GM11168 (cell line): Measurements from ENCODE around the gene UGT8.
"Not testable (repeated sequence)": the region's sequence is repeated elsewhere in the genome, so short reads cannot be mapped to it uniquely, and the experiment has no call there.

Experiments
- in situ Hi-C: fragments of 300-500 bp; cut with MboI; formaldehyde crosslinking; loops from one replicate; pipeline ENCODE4 v1.12.0; 2022; ENCODE audit warnings: low sequenced_read_pairs; ENCODE audit not compliant: unreplicated experiment

The UGT8 gene

GRCh38 chr4:114601304-114602052 lies 2.9 kb downstream of the UGT8 start:
- in situ Hi-C loops: no loop called here

- in situ Hi-C loops: no loop called here
These were observed 4.9 kb downstream of the UGT8 start for GRCh38 chr4:114603497-114603896.

GRCh38 chr4:114606245-114606644 lies 7.6 kb downstream of the UGT8 start:
- in situ Hi-C loops: no loop called here

GRCh38 chr4:114607056-114607455 lies 8.4 kb downstream of the UGT8 start:
- in situ Hi-C loops: no loop called here

- in situ Hi-C loops: no loop called here
These were observed 15.0 kb downstream of the UGT8 start for GRCh38 chr4:114613560-114613959.

GRCh38 chr4:114615435-114615834 lies 16.8 kb downstream of the UGT8 start:
- in situ Hi-C loops: no loop called here

- in situ Hi-C loops: not testable (repeated sequence)
These were observed 17.4 kb downstream of the UGT8 start for GRCh38 chr4:114616036-114616435.

- in situ Hi-C loops: no loop called here
These were observed 27.6 kb downstream of the UGT8 start for GRCh38 chr4:114626196-114626595.

- in situ Hi-C loops: no loop called here
These were observed 37.8 kb downstream of the UGT8 start for GRCh38 chr4:114636192-114636935.

- in situ Hi-C loops: no loop called here
These were observed 43.7 kb downstream of the UGT8 start for GRCh38 chr4:114642173-114642780.

GRCh38 chr4:114649908-114650307 lies 51.3 kb downstream of the UGT8 start:
- in situ Hi-C loops: loop anchor here (10.0 to 25.0 kb wide), 2 partner anchors 255 to 713 kb away; no protein-coding TSS in a partner anchor

GRCh38 chr4:114653675-114654074 lies 55.1 kb downstream of the UGT8 start:
- in situ Hi-C loops: loop anchor here (10.0 to 25.0 kb wide), 2 partner anchors 259 to 716 kb away; no protein-coding TSS in a partner anchor

- in situ Hi-C loops: loop anchor here (10.0 to 25.0 kb wide), 2 partner anchors 260 to 717 kb away; no protein-coding TSS in a partner anchor
These were observed 56.0 kb downstream of the UGT8 start for GRCh38 chr4:114654592-114654991.

GRCh38 chr4:114658179-114658578 lies 59.6 kb downstream of the UGT8 start:
- in situ Hi-C loops: loop anchor here (10.0 to 25.0 kb wide), 2 partner anchors 263 to 721 kb away; no protein-coding TSS in a partner anchor

- in situ Hi-C loops: loop anchor here (10.0 to 25.0 kb wide), 2 partner anchors 264 to 721 kb away; no protein-coding TSS in a partner anchor
These were observed 60.2 kb downstream of the UGT8 start for GRCh38 chr4:114658776-114659175.

- in situ Hi-C loops: loop anchor here (10.0 to 25.0 kb wide), 2 partner anchors 265 to 722 kb away; no protein-coding TSS in a partner anchor
These were observed 60.9 kb downstream of the UGT8 start for GRCh38 chr4:114659386-114660008.

GRCh38 chr4:114663083-114663482 lies 64.5 kb downstream of the UGT8 start:
- in situ Hi-C loops: loop anchor here (25.0 kb wide), 1 partner anchor 726 kb away; no protein-coding TSS in a partner anchor

- in situ Hi-C loops: loop anchor here (25.0 kb wide), 1 partner anchor 731 kb away; no protein-coding TSS in a partner anchor
These were observed 70.0 kb downstream of the UGT8 start for GRCh38 chr4:114668577-114668976.

GRCh38 chr4:114670733-114671132 lies 72.1 kb downstream of the UGT8 start:
- in situ Hi-C loops: loop anchor here (25.0 kb wide), 1 partner anchor 733 kb away; no protein-coding TSS in a partner anchor

- in situ Hi-C loops: loop anchor here (25.0 kb wide), 1 partner anchor 736 kb away; no protein-coding TSS in a partner anchor
These were observed 74.7 kb downstream of the UGT8 start for GRCh38 chr4:114673306-114673705.
